Breast epithelium (tissue), 4 donors: Measurements from ENCODE around the gene TPD52L3. TPM values are rescaled to one million over a fixed set of nuclear protein-coding genes. Genes with fewer than 3 reads are reported as not detected.

ENCODE experiments used
- DNase-seq, 2 donors: peaks; one replicate each; pipeline ENCODE4 v3.0.0-alpha.2; 2019; ENCODE audit warnings: low spot score in 2 of 2
- H3K27ac ChIP-seq, 2 donors: fragments of 200-600 bp; sonication (generic) in 1 of 2; one replicate each; pipeline ENCODE4 v1.5.1; 2016 to 2019; ENCODE audit warnings: mild to moderate bottlenecking in 1 of 2
- H3K27me3 ChIP-seq, 2 donors: fragments of 200-600 bp; sonication (generic) in 1 of 2; one replicate each; pipeline versions ENCODE4 v1.5.1 to v1.6.0; 2017 to 2019; ENCODE audit warnings: control low read depth in 1 of 2, mild to moderate bottlenecking in 1 of 2
- H3K36me3 ChIP-seq: fragments of 200-600 bp; one replicate; pipeline ENCODE4 v1.5.1; 2019
- H3K4me1 ChIP-seq, 2 donors: fragments of 200-600 bp; sonication (generic); one replicate each; pipeline ENCODE4 v1.5.1; 2016 to 2019; ENCODE audit warnings: control low read depth in 1 of 2
- H3K4me3 ChIP-seq, 3 donors: fragments of 200-600 bp; sonication (generic); 1 replicate in 2 of 3; 2 replicates in 1 of 3; pipeline ENCODE4 v1.5.1; 2016 to 2019; ENCODE audit warnings: mild to moderate bottlenecking in 3 of 3, moderate library complexity in 2 of 3
- H3K9me3 ChIP-seq, 2 donors: fragments of 200-600 bp; sonication (generic) in 1 of 2; one replicate each; pipeline ENCODE4 v1.5.1; 2016 to 2019; ENCODE audit warnings: control low read depth in 1 of 2
- POLR2A ChIP-seq: fragments of 450-650 bp; IDR thresholded peaks from one replicate; pipeline ENCODE4 v1.6.1; 2016; ENCODE audit warnings: antibody characterized with exemption, mild to moderate bottlenecking, moderate library complexity
- POLR2AphosphoS5 ChIP-seq, 3 donors: sonication (generic); formaldehyde crosslinking; IDR thresholded peaks; one replicate each; pipeline ENCODE4 v1.6.1; 2017; ENCODE audit warnings: antibody characterized with exemption in 3 of 3
- intact Hi-C: fragments of 100-400 bp; cut with DNase I; formaldehyde crosslinking; loops from one replicate; pipeline ENCODE4 v1.15.1; 2023; ENCODE audit warnings: low total_unique reads
- total RNA-seq, 3 donors: library from RNA; depleted of rRNA; stranded (reverse); fragments of >200 nt; gene quantifications; one replicate each; pipeline ENCODE4 v1.1.0, GENCODE V29; 2016
- TF ChIP-seq, protein P1 (sequence below), 3 donors: fragments of 450-650 bp; IDR thresholded peaks; one replicate each; pipeline ENCODE4 v1.5.1; 2016 to 2017; ENCODE audit warnings: antibody characterized with exemption in 3 of 3, mild to moderate bottlenecking in 3 of 3, moderate library complexity in 3 of 3

The TPD52L3 gene
- not detected for total RNA-seq

DNA sequence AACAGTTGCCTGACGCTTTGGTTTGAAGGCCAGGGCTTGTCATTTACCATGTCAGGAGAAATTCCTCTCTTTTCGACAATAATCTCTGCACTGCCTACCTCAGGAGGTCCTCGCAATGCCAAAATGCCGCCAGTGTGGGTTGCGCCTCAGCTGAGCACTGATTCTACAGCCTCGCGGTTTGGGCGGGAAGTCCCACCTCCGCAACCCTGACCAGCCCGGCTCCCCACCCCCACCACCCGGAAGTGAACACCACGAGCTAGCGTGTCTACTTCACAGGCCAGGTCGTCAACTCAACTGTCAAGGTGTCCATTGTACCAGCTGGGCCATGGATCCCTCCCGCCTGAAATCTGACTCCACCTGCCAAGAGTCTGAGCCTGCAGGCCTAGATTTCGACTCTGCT is at the start of gene TPD52L3:
Gene TPD52L3 (plus strand): TSS at position 273 of the 400 bp plus-strand sequence. CDS start 221 bp downstream, outside the sequence.
- H3K27ac ChIP-seq, result no peak within 1 kb of the TSS
- TF ChIP-seq POLR2A (no peak), POLR2AphosphoS5 (IDR thresholded peaks at IDR 0.05) (no peak)
- TF ChIP-seq, protein P1, sequence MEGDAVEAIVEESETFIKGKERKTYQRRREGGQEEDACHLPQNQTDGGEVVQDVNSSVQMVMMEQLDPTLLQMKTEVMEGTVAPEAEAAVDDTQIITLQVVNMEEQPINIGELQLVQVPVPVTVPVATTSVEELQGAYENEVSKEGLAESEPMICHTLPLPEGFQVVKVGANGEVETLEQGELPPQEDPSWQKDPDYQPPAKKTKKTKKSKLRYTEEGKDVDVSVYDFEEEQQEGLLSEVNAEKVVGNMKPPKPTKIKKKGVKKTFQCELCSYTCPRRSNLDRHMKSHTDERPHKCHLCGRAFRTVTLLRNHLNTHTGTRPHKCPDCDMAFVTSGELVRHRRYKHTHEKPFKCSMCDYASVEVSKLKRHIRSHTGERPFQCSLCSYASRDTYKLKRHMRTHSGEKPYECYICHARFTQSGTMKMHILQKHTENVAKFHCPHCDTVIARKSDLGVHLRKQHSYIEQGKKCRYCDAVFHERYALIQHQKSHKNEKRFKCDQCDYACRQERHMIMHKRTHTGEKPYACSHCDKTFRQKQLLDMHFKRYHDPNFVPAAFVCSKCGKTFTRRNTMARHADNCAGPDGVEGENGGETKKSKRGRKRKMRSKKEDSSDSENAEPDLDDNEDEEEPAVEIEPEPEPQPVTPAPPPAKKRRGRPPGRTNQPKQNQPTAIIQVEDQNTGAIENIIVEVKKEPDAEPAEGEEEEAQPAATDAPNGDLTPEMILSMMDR (IDR thresholded peaks at IDR 0.05), result no peak
- intact Hi-C loops, result no loop called here
- no peaks in the 10 kb centered on the region for H3K4me1 ChIP-seq
- H3K36me3 ChIP-seq, result no peaks in the 10 kb centered on the region
- H3K4me3 ChIP-seq, result no peak within 1 kb of the TSS
- H3K27me3 ChIP-seq, result no peaks in the 10 kb centered on the region
- DNase-seq, result no peak
- no peaks in the 10 kb centered on the region for H3K9me3 ChIP-seq

DNA sequence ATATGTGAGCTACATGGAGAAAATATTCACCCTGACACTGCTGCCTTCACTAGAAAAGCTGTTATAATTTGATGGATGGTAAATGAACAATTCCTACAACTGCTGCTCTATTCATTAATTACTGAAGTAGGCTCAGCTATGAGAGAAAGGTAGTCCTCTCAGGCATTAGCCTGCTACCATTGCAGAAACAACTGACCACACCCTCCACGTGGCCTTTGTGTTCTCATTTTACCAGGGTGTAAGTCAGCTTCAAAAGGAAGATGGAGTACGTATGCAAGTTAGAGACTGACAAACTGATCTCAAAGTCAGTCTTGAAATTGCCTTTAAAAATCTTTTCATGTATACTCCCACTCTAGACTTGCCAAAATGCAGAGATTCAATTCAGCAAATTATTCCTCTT is 26.3 kb upstream of the TPD52L3 start:
- Histone ChIP-seq H3K36me3 (no peaks in the 10 kb centered on the region), H3K27ac (no peak overlapping the region), H3K9me3 (no peaks in the 10 kb centered on the region), H3K27me3 (no peaks in the 10 kb centered on the region), H3K4me1 (no peaks in the 10 kb centered on the region), H3K4me3 (no peak overlapping the region)
- DNase-seq, result no peak
- TF ChIP-seq POLR2A (no peak), POLR2AphosphoS5 (IDR thresholded peaks at IDR 0.05) (no peak)
- TF ChIP-seq, protein P1 (IDR thresholded peaks at IDR 0.05), result no peak
- intact Hi-C loops, result no loop called here

DNA sequence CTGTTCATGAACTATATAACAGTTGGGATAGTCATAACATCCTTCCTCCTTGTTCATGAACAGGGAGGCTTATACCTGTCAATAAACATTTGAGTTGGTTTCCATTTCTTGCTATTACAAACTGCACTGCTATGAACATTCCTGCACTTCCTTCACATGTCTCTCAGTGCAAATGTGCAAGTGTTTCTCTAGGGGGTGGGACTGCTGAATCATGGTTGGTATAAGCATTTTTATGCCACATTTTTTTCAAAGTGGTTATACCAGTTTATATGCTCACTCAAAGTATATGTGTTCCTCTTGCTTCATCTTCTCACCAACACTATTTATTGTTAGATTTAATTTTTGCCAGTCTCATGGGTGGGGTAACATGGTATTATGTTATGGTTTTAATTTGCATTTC is 25.8 kb upstream of the TPD52L3 start:
- no peak overlapping the region for H3K4me3 ChIP-seq
- no peaks in the 10 kb centered on the region for H3K9me3 ChIP-seq
- no peaks in the 10 kb centered on the region for H3K4me1 ChIP-seq
- DNase-seq, result no peak
- TF ChIP-seq, protein P1 (IDR thresholded peaks at IDR 0.05), result no peak
- TF ChIP-seq POLR2A (no peak), POLR2AphosphoS5 (IDR thresholded peaks at IDR 0.05) (no peak)
- H3K36me3 ChIP-seq, result no peaks in the 10 kb centered on the region
- H3K27ac ChIP-seq, result no peak overlapping the region
- intact Hi-C loops, result no loop called here
- H3K27me3 ChIP-seq, result no peaks in the 10 kb centered on the region

DNA sequence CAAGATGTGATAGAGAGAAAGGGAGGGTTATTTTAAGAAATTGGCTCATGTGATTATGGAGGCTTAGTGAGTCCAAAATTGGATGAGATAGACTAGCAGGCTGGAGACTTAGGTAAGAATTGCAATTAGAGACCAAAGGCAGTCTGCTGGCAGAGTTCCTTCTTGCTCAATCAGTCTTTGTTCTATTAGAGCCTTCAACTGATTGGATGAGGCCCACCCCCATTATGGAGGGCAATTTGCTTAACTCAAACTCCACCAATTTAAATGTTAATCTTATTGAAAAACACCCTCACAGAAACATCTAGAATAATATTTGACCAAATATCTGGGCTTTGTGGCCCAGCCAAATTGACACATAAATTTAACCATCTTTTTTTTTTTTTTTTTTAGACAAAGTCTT is 23.9 kb upstream of the TPD52L3 start:
- DNase-seq, result no peak
- Histone ChIP-seq H3K4me1 (no peaks in the 10 kb centered on the region), H3K27me3 (no peaks in the 10 kb centered on the region), H3K4me3 (no peak overlapping the region), H3K27ac (no peak overlapping the region), H3K36me3 (no peaks in the 10 kb centered on the region), H3K9me3 (no peaks in the 10 kb centered on the region)
- TF ChIP-seq POLR2A, result no peak
- no peak for TF ChIP-seq POLR2AphosphoS5 (IDR thresholded peaks at IDR 0.05)
- TF ChIP-seq, protein P1 (IDR thresholded peaks at IDR 0.05), result no peak
- intact Hi-C loops, result no loop called here

DNA sequence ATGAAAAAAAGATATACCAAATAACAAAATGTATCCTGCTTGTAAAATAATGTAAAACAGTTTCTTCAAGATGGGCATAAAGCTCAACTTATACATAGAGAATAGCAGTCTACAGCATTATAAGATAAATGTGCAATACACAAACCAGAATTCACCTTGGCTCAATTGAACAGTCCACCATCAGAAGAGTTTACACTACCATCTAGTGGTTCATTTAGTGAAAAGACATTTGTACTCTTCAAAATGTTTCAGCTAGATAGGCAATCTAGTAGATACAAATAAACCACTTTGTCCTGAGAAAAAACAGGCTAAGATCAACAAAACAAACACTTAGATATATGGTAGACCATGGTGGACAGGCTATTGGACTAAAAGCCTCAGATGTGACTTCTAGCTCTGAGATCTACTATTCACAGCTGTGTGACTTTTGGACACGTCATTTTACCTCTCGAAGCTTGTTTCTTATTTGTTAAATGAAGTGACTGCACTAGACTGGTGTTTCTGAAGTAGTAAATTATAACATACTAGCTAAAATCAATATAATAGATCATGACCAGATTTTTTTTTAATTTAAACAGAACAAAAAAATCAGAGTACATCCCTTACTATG is 22.1 kb upstream of the TPD52L3 start:
- TF ChIP-seq POLR2AphosphoS5 (IDR thresholded peaks at IDR 0.05) (no peak), POLR2A (no peak)
- TF ChIP-seq, protein P1 (IDR thresholded peaks at IDR 0.05), result peak; percentile 45 to 58 (median 53)
- Histone ChIP-seq H3K27me3 (no peaks in the 10 kb centered on the region), H3K27ac (no peak overlapping the region), H3K4me1 (no peaks in the 10 kb centered on the region), H3K36me3 (no peaks in the 10 kb centered on the region), H3K9me3 (no peaks in the 10 kb centered on the region), H3K4me3 (no peak overlapping the region)
- intact Hi-C loops, result no loop called here
- DNase-seq, result no peak
